Panc1 (cell line): ENCODE measurements around the gene RPL28.

Source experiments
- CTCF ChIP-seq: fragments of 450-650 bp; IDR thresholded peaks from 2 replicates; pipeline ENCODE4 v1.5.1; 2017; ENCODE audit warnings: mild to moderate bottlenecking
- POLR2AphosphoS5 ChIP-seq: IDR thresholded peaks from 2 replicates; pipeline ENCODE4 v1.6.1; 2012; ENCODE audit warnings: mild to moderate bottlenecking, low read depth, low read length, moderate library complexity
- REST ChIP-seq, 2 experiments: IDR thresholded peaks; 2 replicates each; pipeline ENCODE4 v1.6.1; 2011 to 2012; ENCODE audit warnings: low read depth in 2 of 2, control low read depth in 1 of 2, low read length in 1 of 2, mild to moderate bottlenecking in 1 of 2, moderate library complexity in 1 of 2; ENCODE audit not compliant: insufficient read depth in 1 of 2
- SIN3A ChIP-seq: IDR thresholded peaks from 2 replicates; pipeline ENCODE4 v1.6.1; 2012; ENCODE audit warnings: low read depth, mild to moderate bottlenecking, low read length, moderate library complexity, borderline replicate concordance; ENCODE audit not compliant: insufficient read depth

- no peak for TF ChIP-seq CTCF
- TF ChIP-seq REST (IDR thresholded peaks at IDR 0.05; ENCODE audit: insufficient read depth in 1 of 2, low read depth in 2 of 2, low read length in 1 of 2), result no peak
- TF ChIP-seq SIN3A, result no peak
- TF ChIP-seq POLR2AphosphoS5, result no peak
Observed at GRCh38 chr19:55441319-55441691, 55.6 kb downstream of the RPL28 start.
